Epidermal melanocyte (primary cell): Measurements from ENCODE around the gene FAM131A.
"Not testable (repeated sequence)": the region's sequence is repeated elsewhere in the genome, so short reads cannot be mapped to it uniquely, and the experiment has no call there.

Experiments used
- DNase-seq: peaks from one replicate; pipeline ENCODE4 v3.0.0; 2011; ENCODE audit warnings: low spot score; ENCODE audit not compliant: insufficient read length

The FAM131A gene

GRCh38 chr3:184339451-184340135 is 2.2 kb downstream of the FAM131A start:
- not testable (repeated sequence) for DNase-seq

- no peak for DNase-seq
These were observed 4.5 kb downstream of the FAM131A start for GRCh38 chr3:184341925-184342324.

DNA sequence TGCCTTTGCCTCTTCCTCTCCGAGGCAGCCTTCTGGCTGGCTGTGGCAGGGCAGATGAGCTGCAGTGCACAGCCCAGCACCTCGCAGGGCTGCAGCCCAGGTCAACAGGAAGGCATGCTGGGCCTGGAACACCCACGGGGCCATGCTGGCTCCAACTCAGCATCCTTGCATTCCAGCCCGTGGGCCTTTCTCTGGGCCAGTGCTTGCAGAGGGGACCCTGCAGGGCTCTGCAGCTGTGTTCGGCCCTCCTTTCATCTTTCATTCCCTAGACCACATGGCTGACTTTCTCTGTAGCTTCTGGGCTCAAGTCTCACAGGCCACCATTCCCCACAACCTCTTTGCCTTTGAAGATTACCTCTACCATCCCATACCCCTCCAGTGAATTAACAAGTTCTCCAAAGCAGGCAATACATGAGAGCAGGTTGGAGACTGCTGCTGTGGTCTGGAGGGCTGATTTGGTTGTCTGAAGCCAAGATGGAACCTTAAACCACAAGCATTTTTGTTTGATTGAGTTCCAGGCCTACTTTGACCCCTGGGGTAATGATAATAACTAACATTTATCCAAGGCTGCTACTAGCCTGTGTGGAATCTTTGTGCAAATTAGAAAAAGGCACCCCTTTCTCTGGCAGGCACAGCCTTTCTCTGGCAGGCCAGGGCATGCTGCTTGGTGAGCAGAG is 5.9 kb downstream of the FAM131A start:
- DNase-seq, result no peak

- no peak for DNase-seq
These were observed 7.3 kb downstream of the FAM131A start for GRCh38 chr3:184344579-184345316.

DNA sequence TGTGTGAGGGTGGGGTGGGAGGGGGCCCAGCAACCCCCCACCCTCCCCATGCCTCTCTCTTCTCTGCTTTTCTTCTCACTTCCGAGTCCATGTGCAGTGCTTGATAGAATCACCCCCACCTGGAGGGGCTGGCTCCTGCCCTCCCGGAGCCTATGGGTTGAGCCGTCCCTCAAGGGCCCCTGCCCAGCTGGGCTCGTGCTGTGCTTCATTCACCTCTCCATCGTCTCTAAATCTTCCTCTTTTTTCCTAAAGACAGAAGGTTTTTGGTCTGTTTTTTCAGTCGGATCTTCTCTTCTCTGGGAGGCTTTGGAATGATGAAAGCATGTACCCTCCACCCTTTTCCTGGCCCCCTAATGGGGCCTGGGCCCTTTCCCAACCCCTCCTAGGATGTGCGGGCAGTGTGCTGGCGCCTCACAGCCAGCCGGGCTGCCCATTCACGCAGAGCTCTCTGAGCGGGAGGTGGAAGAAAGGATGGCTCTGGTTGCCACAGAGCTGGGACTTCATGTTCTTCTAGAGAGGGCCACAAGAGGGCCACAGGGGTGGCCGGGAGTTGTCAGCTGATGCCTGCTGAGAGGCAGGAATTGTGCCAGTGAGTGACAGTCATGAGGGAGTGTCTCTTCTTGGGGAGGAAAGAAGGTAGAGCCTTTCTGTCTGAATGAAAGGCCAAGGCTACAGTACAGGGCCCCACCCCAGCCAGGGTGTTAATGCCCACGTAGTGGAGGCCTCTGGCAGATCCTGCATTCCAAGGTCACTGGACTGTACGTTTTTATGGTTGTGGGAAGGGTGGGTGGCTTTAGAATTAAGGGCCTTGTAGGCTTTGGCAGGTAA is 8.1 kb downstream of the FAM131A start:
- DNase-seq, result peak; percentile 79

DNA sequence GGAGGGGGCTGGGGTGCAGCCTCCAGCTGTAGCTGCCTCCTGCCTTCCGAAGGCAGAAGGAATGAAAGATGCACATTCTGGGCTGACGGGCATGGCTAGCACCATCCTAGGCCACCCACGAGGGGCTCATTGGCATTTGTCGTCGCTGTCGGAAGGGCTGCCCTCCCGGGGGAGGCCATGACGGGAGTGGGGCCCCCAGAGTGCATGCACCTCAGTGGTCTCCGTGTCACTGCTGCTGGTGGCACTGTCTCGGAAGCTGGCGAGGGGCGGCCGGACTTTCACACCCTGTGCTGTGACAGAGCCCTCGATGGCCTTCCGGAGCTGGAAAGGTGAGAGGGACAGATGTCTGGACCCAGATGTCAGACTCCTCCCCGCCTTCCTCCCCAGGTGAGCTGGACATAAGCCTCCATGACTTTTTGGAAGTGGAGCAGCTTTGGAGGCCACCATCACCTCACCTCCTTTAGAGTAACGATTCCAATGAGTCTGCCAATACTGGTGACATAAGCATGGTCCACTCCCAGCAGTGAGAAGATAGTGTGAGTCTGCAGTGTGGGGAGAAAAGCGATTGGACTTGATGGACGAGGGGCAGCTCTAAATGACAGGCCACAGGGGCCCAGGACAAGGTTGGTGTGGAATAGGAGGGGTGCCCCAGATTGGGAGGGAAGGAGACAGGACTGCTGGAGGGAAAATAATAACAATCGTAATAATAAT is 9.2 kb downstream of the FAM131A start:
- no peak for DNase-seq

GRCh38 chr3:184347321-184348056 is 10.1 kb downstream of the FAM131A start:
- no peak for DNase-seq

DNA sequence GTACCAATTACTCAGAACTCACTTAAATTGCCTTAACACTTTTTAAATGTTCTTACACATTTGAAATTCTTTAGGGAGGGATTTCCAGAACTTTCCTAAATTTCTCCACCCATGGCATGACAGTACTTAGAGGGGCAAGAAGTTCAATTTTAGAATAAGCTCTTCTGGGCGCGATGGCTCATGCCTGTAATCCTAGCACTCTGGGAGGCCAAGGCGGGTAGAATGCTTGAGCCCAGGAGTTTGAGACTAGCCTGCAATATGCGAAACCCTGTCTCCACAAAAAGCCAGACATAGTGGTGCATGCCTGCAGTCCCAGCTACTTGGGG is 10.6 kb downstream of the FAM131A start:
- DNase-seq, result no peak

DNA sequence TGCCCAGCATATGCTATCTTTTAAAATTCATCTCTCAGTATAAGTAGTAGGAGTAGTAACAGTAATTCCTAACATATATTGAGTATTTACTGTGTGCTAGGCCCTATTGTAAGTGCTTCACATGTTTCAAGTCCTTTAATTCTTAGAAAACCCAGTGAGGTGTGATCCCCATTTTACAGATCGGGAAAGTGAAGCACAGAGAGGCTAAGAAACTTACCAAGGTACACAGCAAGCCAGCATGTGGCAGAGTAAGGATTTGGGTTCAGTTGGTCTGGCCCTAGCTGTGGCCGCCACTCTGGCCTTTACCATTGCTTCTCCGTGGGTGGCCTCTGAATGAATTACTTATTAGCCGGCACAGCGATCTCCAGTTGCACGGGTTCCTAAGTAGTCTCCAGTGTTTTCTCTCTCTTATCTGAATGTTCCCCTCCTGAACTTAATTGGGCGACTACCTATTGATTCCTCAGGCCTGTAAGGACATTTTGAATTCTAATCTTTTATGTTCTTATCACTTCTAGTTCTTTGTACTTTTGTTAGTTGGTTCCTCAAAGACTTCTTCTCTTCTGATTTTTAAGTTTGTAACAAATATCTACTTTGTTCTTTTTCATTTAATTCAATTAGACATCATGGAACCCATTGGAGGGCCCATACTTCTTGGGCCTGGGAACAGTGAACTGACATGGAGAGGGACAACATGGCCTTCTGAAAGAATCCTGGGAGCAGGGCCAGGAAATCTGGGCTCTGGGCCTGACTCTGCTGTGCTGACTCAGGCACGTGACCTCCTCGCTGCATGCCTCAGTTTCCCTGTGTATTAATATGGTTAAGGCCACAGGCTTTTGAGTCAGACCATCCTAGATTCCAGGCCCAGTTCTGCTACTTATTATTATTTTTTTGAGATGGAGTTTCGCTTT is 12.4 kb downstream of the FAM131A start:
- DNase-seq, result no peak

DNA sequence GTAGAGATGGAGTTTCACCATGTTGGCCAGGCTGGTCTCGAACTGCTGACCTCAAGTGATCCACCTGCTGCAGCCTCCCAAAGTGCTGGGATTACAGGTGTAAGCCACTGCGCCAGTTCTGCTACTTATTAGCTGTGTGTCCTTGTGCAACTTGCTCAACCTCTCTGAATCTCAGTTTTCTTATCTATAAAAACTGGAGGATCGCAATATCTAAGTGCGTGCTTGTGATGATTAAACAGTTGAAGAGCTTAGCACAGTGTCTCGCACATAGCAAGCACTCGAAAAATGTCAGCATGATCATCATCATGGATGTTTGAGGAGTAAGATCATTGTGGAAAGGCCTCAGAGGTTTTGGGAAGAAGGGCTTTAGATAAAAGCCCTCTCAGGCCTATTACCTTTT is 13.2 kb downstream of the FAM131A start:
- DNase-seq, result no peak

DNA sequence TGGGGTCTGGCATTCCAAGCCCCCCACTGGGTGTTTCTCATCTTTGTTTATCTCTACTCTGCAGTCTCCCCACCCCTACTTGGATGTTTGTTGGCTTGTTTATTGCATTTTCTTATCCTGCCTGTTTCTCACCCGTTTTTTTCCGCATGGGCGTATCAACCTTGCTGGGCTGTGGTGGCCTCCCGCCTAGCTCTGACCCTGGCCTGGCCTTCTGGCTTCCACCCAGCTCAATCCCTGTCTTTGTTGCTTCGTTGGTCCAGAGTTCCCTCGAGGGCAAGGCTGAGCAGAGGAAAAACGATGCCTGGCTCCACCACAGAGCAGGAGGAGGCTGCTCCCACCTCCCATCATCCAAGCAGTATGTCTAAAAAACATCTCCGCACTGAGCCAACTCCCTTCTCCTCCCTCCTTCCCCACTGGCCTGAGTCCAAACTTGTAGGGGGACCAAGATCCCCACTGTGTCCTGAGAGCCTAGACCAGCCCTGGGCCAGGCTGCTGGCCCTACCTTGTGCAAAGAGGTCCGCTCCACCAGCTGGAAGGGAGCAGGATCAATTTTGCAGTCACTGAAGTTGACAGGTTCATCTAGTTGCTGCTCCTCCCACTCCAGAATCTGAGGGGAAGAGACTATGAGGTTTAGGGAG is 14.2 kb downstream of the FAM131A start:
- no peak for DNase-seq

- no peak for DNase-seq
These were observed 14.9 kb downstream of the FAM131A start for GRCh38 chr3:184352149-184352785.

- DNase-seq, result no peak
These were observed 15.6 kb downstream of the FAM131A start for GRCh38 chr3:184352897-184353545.

- DNase-seq, result no peak
These were observed 16.1 kb downstream of the FAM131A start for GRCh38 chr3:184353546-184353941.

DNA sequence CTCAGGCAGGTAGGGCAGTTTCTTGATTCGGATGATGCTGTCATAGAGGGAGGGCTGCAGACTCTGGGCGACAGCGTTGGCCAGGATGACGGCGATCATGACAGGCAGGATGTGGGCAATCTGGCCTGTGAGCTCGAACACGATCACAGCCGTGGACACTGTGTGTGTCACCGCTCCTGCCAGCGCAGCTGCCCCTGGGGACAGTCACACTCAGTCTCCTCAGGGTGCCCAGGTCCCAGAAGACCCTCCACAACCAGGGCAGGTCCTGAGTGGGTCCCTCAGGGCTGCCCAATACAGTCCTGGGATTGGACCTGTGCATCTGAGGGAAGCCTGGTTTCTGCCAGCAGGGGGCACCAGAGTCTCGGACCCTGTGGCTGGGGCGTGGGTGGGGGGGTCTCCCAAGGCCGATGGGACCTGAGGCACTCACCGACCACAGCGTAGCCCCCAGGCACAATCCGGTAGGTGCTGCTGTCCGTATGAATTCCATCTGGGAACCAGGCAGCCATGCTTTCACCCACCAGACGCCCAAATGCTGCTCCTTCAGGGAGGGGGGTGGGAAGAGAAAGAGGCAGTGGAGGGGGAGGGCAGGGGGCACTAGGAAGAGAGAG is 16.8 kb downstream of the FAM131A start:
- no peak for DNase-seq

GRCh38 chr3:184354754-184355153 is 17.4 kb downstream of the FAM131A start:
- no peak for DNase-seq

DNA sequence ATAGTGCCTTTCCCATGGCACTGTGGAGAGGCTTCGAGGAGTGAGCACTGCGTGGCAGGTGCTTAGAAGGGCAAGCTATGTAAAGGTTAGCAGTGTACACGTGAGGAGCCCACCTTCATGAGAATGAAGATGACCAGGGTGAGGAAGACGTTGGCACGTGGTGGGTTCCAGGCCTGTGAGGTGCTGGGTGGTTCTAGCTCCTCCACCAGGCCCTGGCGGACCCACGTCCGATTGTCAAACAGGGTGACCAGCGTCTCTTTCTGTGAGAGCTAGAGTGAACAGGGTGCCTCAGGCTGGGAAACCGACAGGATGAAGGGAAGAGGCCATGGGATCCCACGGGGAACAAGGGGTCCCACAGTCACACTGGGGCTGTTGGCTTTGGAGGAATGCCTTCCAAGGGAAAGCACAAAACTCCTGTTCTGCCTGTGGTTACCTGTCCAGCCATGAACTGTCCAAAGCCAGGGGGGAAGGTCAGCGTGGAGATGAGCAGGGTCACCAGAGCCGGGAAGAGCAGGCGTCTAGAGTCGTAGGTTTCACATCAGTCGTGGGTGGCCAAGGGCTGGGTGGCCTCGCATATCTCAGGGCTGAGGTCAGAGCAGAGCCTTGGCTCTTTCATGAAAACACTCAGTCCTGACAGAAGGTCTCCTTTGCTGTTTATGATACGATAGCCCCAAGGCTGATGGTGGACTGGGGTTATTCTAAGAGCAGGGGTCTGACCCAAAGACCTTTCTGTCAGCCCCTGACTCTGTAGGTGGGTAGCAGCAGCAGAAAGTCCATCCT is 18.1 kb downstream of the FAM131A start:
- DNase-seq, result no peak
